GM12891 (cell line): ENCODE data around the gene GLOD4.

Experiments used
- POLR2A ChIP-seq: IDR thresholded peaks from 2 replicates; pipeline ENCODE4 v1.6.1; 2011; ENCODE audit warnings: low read depth, low read length, control low read depth
- POLR2AphosphoS5 ChIP-seq: IDR thresholded peaks from 2 replicates; pipeline ENCODE4 v1.6.1; 2011; ENCODE audit warnings: low read depth, low read length, control low read depth
- SPI1 ChIP-seq: IDR thresholded peaks from 2 replicates; pipeline ENCODE4 v1.6.1; 2011; ENCODE audit warnings: low read depth, low read length, control low read depth
- TAF1 ChIP-seq: IDR thresholded peaks from 2 replicates; pipeline ENCODE4 v1.6.1; 2011; ENCODE audit warnings: low read depth, low read length, control low read depth

- TF ChIP-seq POLR2A (no peak), SPI1 (no peak), POLR2AphosphoS5 (no peak), TAF1 (no peak)
These were observed 61.2 kb downstream of the GLOD4 start for GRCh38 chr17:720706-721539.
